ENCODE measurements around the gene MOV10. TPM values are rescaled to one million over a fixed set of nuclear protein-coding genes. Genes with fewer than 3 reads are reported as not detected.

The MOV10 gene
- total and polyA plus RNA-seq, 2 of the 8 experiments (the other 6 are each of a cell fraction or from before 2014, with no cell fraction given), result 57.3 to 109 TPM

- TF ChIP-seq RAD21 (IDR thresholded peaks at IDR 0.05 in 1 of 2, conservative IDR thresholded peaks at IDR 0.05 in 1 of 2; ENCODE audit: low read depth in 2 of 2, low read length in 2 of 2), result no peak
- no peak for TF ChIP-seq CHD7 (IDR thresholded peaks at IDR 0.05; ENCODE audit: insufficient replicate concordance, low read length)
- TF ChIP-seq SP4 (IDR thresholded peaks at IDR 0.05; ENCODE audit: low read length), result no peak
- TF ChIP-seq, protein P1, sequence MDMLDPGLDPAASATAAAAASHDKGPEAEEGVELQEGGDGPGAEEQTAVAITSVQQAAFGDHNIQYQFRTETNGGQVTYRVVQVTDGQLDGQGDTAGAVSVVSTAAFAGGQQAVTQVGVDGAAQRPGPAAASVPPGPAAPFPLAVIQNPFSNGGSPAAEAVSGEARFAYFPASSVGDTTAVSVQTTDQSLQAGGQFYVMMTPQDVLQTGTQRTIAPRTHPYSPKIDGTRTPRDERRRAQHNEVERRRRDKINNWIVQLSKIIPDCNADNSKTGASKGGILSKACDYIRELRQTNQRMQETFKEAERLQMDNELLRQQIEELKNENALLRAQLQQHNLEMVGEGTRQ (IDR thresholded peaks at IDR 0.05; ENCODE audit: low read length), result no peak
- TF ChIP-seq ZNF274 (IDR thresholded peaks at IDR 0.05; ENCODE audit: borderline replicate concordance, extremely low read depth, low read length), result no peak
- TF ChIP-seq KDM1A (IDR thresholded peaks at IDR 0.05; ENCODE audit: borderline replicate concordance, low read length), result no peak
- TF ChIP-seq FOSL1 (IDR thresholded peaks at IDR 0.05; ENCODE audit: insufficient read depth, low read depth, low read length), result no peak
- TF ChIP-seq SP2 (IDR thresholded peaks at IDR 0.05; ENCODE audit: low read length), result no peak
Observed at GRCh38 chr1:112637254-112638109, 37.0 kb upstream of the MOV10 start (continued).
